Measurements from ENCODE around the gene THPO.

THPO gene

GRCh38 chr3:184322731-184323487 is 55.1 kb downstream of the THPO start:
- POLR2A ChIA-PET: no interaction called here
- no peak for TF ChIP-seq CTCF (IDR thresholded peaks at IDR 0.05; ENCODE audit: insufficient read depth, low read length, missing control alignments)
- CTCF ChIA-PET: no interaction called here
- DNase-seq (ENCODE audit: low read depth, low spot score): no peak
- no peak overlapping the region for H3K4me3 ChIP-seq (ENCODE audit: low read depth, low read length)
